Measurements from ENCODE around the gene YTHDC2. TPM values are rescaled to one million over a fixed set of nuclear protein-coding genes. Genes with fewer than 3 reads are reported as not detected.

The YTHDC2 gene
- total RNA-seq, 2 donors from 2014 or later = 21.9 to 27.4 TPM

DNA sequence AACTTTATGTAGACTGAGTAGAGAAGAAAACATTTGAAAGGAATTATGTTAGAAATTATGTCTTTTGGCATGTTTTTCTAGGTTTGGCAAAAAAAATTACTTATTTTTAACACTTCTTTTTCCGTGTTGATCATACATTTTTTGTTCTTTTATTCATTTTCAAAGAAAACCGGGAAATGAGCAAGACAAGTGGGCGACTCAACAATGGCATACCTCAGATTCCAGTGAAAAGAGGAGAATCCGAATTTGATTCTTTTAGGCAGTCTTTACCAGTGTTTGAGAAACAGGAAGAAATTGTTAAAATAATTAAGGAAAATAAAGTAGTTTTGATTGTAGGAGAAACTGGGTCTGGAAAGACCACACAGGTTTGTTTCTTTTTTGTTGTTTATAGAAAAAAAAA, 12.9 kb downstream of the YTHDC2 start:
- H3K27me3 Mint-ChIP-seq (ENCODE audit: low read depth) = no peaks in the 10 kb centered on the region
- H3K9me3 Mint-ChIP-seq = peaks cover 3% of the 10 kb centered on the region in 2 donors
- H3K36me3 Mint-ChIP-seq (ENCODE audit: insufficient read depth in 2 of 2) = peaks cover 8 to 11% of the 10 kb centered on the region in 2 donors
- H3K27ac Mint-ChIP-seq = no peak overlapping the region
- ATAC-seq (replicated peaks in 1 of 2) = no peak
- peaks cover 31% of the 10 kb centered on the region for H3K4me1 Mint-ChIP-seq (ENCODE audit: low read depth)
- H3K4me3 Mint-ChIP-seq = no peak overlapping the region
- DNase-seq = no peak

DNA sequence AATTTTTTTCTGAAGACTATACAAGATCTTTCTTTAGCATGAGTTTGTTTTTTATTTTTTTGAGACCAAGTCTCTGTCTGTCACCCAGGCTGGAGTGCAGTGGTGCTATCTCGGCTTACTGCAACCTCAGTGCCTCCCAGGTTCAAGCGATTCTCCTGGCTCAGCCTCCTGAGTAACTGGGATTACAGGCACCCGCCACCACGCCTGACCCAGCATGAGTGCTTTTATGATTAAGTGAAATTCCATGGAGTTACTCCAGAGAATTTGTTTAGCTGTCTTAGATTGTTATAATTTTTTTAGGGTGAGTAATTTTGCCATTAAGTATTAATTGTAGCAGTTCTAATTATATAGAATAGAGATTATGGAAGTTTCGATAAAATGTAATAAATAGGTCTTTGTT, 14.3 kb downstream of the YTHDC2 start:
- peaks cover 3% of the 10 kb centered on the region in 2 donors for H3K9me3 Mint-ChIP-seq
- ATAC-seq (replicated peaks in 1 of 2) = no peak
- H3K27me3 Mint-ChIP-seq (ENCODE audit: low read depth) = no peaks in the 10 kb centered on the region
- no peak overlapping the region for H3K27ac Mint-ChIP-seq
- peaks cover 8 to 19% of the 10 kb centered on the region in 2 donors for H3K36me3 Mint-ChIP-seq (ENCODE audit: insufficient read depth in 2 of 2)
- no peak for DNase-seq
- no peak overlapping the region for H3K4me3 Mint-ChIP-seq
- peaks cover 22% of the 10 kb centered on the region for H3K4me1 Mint-ChIP-seq (ENCODE audit: low read depth)

DNA sequence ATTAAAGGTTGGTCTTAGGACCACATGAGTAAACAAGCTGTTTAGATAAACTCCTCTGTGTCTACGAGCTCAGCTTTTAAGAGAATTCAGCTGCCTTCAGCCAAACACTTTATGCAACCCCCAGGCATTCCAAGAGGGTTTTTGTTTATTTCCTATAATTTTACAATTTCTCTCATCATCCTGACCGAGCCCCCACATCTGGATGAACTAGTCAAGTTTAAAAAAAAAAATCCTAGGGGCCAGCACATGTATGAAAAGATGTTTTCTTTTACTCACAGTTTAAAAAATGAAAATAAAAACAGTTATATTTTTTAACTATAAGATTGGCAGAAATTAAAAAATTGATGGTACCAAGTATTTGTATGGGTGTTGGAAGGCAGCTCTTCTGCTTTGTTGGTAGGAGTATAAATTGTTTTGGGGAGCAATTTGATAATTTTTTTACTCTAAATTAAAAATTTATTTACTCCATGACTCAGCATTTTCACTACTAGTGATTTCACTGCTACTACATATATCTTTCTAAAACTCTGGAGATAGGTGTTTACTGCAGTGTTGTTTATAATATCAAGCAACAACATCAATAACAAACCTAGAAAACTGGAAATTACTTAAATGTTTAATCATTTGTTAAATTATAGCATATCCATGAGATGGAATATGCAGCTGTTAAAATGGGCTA, 18.1 kb downstream of the YTHDC2 start:
- Mint-ChIP-seq H3K27me3 (ENCODE audit: low read depth) (no peaks in the 10 kb centered on the region), H3K9me3 (peaks cover 3% of the 10 kb centered on the region in 2 donors)

DNA sequence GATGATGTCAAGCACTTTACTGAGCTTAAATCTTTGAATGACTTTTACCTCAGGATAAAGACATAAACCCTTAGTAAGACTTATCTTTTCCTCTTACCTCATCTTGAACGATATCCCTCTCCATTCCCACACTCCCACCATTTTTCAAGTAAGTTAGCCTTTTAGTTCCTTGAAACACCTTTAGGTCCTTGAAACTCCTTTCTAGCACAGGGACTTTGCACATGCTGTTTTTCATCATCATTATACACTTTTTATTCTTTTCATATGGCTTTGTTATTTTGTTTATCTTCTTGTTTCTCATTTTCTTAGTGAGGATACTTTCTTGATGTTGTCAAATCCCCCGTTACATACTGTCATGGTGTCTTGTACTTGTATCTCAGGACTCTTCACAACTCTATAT, 24.8 kb downstream of the YTHDC2 start:
- DNase-seq = no peak

More for the DNA sequence above, 18.1 kb downstream of the YTHDC2 start:
- no peak overlapping the region for H3K4me3 Mint-ChIP-seq
- no peaks in the 10 kb centered on the region for H3K4me1 Mint-ChIP-seq (ENCODE audit: low read depth)
- peaks cover 8 to 26% of the 10 kb centered on the region in 2 donors for H3K36me3 Mint-ChIP-seq (ENCODE audit: insufficient read depth in 2 of 2)
- ATAC-seq (replicated peaks in 1 of 2) = no peak
- DNase-seq = no peak
- H3K27ac Mint-ChIP-seq = no peak overlapping the region

DNA sequence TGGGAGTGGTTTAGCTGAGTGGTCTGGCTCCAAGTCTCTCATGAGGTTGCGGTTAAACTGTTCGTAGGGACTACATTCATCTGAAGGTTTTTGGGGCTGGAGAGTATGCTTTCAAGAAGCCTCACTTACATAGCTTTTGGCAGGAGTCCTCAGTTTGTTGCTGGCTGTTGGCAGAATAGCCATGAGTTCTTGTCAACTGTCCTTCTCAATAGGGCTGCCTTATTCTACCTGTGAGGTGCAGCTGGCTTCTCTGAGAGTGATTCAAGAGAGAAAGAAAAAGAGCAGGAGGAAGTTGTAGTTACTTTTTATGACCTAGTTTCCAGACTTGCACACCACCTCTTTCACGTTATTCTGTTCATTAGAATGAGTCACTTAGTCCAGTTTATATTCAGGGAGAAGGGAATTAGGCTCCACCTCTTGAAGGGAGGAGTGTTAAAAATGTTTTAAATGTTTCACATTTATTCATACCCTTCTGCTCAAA, 33.2 kb downstream of the YTHDC2 start:
- H3K27ac Mint-ChIP-seq = peak overlapping the region; percentile 78
- H3K27me3 Mint-ChIP-seq (ENCODE audit: low read depth) = no peaks in the 10 kb centered on the region
- no peak for ATAC-seq (replicated peaks in 1 of 2)
- H3K4me3 Mint-ChIP-seq = no peak overlapping the region
- peaks cover 9% of the 10 kb centered on the region for H3K4me1 Mint-ChIP-seq (ENCODE audit: low read depth)
- H3K9me3 Mint-ChIP-seq = no peaks in the 10 kb centered on the region
- peaks cover 15 to 27% of the 10 kb centered on the region in 2 donors for H3K36me3 Mint-ChIP-seq (ENCODE audit: insufficient read depth in 2 of 2)
- no peak for DNase-seq

More for the DNA sequence above, 24.8 kb downstream of the YTHDC2 start:
- Mint-ChIP-seq H3K9me3 (no peaks in the 10 kb centered on the region), H3K36me3 (ENCODE audit: insufficient read depth in 2 of 2) (peaks cover 7 to 16% of the 10 kb centered on the region in 2 donors), H3K4me1 (ENCODE audit: low read depth) (no peaks in the 10 kb centered on the region), H3K27me3 (ENCODE audit: low read depth) (no peaks in the 10 kb centered on the region), H3K4me3 (no peak overlapping the region), H3K27ac (no peak overlapping the region)
- no peak for ATAC-seq (replicated peaks in 1 of 2)

DNA sequence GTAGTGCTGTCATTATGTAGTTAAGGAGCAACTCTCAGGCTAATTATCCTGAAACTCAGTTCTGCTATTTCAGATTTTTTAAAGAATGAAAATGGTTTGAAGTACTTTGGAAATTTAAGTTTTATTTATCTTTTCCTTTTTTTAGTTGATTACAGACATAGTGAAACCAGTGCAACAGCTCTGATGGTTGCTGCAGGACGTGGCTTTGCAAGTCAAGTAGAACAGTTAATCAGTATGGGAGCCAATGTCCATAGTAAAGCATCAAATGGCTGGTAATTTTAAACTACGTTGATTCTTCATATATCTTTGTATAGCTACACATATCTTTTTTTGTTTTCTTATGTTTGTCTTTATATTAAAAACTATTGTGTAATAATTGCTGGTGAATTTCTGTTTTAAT, 34.9 kb downstream of the YTHDC2 start:
- H3K27ac Mint-ChIP-seq = no peak overlapping the region
- no peak for DNase-seq
- H3K27me3 Mint-ChIP-seq (ENCODE audit: low read depth) = no peaks in the 10 kb centered on the region
- H3K4me3 Mint-ChIP-seq = no peak overlapping the region
- ATAC-seq (replicated peaks in 1 of 2) = no peak
- H3K36me3 Mint-ChIP-seq (ENCODE audit: insufficient read depth in 2 of 2) = peaks cover 13 to 24% of the 10 kb centered on the region in 2 donors
- no peaks in the 10 kb centered on the region for H3K9me3 Mint-ChIP-seq
- peaks cover 9% of the 10 kb centered on the region for H3K4me1 Mint-ChIP-seq (ENCODE audit: low read depth)

DNA sequence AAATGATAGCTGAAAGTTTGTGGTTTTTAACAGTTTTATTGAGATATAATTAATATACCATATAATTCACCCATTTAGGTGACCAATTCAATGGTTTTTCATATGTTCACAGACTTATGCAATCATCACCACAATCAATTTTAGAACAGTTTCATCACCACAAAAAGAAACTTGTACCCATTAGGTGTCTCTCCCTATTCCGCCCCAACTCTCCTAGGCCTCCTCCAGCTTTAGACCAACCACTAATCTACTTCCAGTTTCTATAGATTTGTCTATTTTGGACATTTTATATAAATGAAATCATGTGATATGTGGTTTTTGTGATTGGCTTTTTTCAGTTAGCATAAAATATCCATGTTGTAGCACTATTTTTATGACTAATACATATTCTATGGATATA, 38.6 kb downstream of the YTHDC2 start:
- Mint-ChIP-seq H3K36me3 (ENCODE audit: insufficient read depth in 2 of 2) (peaks cover 4 to 15% of the 10 kb centered on the region in 2 donors), H3K4me1 (ENCODE audit: low read depth) (no peaks in the 10 kb centered on the region), H3K4me3 (no peak overlapping the region), H3K27me3 (ENCODE audit: low read depth) (no peaks in the 10 kb centered on the region), H3K9me3 (no peaks in the 10 kb centered on the region), H3K27ac (no peak overlapping the region)
- ATAC-seq (replicated peaks in 1 of 2) (no peak), DNase-seq (no peak)

DNA sequence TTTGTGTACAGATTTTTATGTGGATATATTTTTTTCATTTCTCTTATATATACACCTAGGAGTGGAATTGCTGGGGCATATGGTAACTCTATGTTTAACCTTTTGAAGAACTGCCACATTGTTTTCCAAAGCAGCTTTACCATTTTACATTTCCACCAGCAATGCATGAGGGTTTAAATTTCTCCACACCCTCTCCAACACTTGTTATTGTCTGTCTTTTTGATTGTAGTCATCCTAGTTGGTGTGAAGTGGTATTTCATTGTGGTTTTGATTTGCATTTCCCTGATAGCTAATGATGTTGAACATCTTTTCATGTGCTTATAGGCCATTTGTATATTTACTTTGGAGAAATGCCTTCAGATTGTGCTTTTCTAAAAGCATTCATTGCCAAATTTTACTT, 39.1 kb downstream of the YTHDC2 start:
- Mint-ChIP-seq H3K36me3 (ENCODE audit: insufficient read depth in 2 of 2) (peaks cover 2 to 13% of the 10 kb centered on the region in 2 donors), H3K4me1 (ENCODE audit: low read depth) (peaks cover 4% of the 10 kb centered on the region), H3K27ac (no peak overlapping the region), H3K27me3 (ENCODE audit: low read depth) (no peaks in the 10 kb centered on the region), H3K4me3 (no peak overlapping the region), H3K9me3 (no peaks in the 10 kb centered on the region)
- ATAC-seq (replicated peaks in 1 of 2) = no peak
- no peak for DNase-seq

DNA sequence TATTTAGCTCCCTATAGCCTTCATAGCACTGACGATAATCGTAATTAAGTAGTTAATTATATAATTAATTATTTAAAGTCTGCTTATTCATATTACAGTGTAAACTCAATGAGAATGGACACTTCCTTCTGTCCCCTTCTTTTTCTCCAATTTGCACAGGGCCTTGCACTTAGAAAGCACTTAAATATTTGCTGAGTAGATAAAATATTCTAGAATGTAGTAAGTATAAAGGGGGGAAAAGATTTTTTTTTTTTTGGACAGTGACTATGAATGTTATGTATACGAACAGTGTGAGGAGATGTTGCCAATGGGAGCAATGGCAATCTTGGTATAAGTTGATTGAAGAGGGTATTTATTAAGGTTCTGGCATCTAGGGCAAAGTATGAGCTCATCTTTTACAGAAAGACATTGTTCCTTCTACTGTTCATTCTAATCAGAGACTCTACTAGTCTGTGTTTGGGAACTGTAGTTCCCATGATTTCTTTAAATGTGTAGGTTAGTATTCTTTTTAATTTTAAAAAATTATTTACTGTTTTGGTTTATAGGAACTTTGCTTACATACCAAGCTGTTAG, 49.4 kb downstream of the YTHDC2 start:
- H3K36me3 Mint-ChIP-seq (ENCODE audit: insufficient read depth in 2 of 2) = peaks cover 2 to 13% of the 10 kb centered on the region in 2 donors
- H3K27ac Mint-ChIP-seq = no peak overlapping the region
- no peak for ATAC-seq (replicated peaks in 1 of 2)

DNA sequence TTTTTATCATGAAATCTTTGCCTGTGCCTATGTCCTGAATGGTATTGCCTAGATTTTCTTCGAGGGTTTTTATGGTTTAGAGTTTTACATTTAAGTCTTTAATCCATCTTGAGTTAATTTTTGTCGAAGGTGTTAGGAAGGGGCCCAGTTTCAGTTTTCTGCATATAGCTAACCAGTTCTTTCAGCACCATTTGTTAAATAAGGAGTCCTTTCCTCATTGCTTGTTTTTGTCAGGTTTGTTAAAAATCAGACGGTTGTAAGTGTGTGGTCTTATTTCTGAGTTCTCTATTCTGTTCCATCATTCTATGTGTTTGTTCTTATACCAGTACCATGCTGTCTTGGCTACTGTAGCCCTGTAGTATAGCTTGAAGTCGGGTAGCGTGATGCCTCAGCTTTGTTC, 55.9 kb downstream of the YTHDC2 start:
- Mint-ChIP-seq H3K27ac (no peak overlapping the region), H3K36me3 (ENCODE audit: insufficient read depth in 2 of 2) (peaks cover 32 to 48% of the 10 kb centered on the region in 2 donors), H3K4me1 (ENCODE audit: low read depth) (no peaks in the 10 kb centered on the region), H3K4me3 (no peak overlapping the region), H3K27me3 (ENCODE audit: low read depth) (no peaks in the 10 kb centered on the region), H3K9me3 (peaks cover 3% of the 10 kb centered on the region in 2 donors)
- no peak for ATAC-seq (replicated peaks in 1 of 2)
- DNase-seq = no peak

More for the DNA sequence above, 49.4 kb downstream of the YTHDC2 start:
- no peaks in the 10 kb centered on the region for H3K4me1 Mint-ChIP-seq (ENCODE audit: low read depth)
- no peak for DNase-seq
- no peaks in the 10 kb centered on the region for H3K9me3 Mint-ChIP-seq
- H3K4me3 Mint-ChIP-seq = no peak overlapping the region
- H3K27me3 Mint-ChIP-seq (ENCODE audit: low read depth) = no peaks in the 10 kb centered on the region

DNA sequence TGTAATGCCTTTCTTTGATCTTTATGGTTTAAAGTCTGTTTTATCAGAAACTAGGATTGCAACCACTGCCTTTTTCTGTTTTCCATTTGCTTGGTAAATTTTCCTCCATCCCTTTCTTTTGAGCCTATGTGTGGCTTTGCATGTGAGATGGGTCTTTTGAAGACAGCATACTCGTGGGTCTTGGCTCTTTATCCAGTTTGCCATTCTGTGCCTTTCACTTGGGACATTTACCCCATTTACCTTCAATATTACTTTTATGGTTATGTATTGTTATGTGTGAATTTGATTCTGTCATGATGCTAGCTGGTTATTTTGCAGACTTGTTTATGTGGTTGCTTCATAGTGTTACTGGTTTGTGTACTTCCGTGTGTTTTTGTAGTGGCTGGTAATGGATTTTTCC, 59.2 kb downstream of the YTHDC2 start:
- Mint-ChIP-seq H3K4me3 (no peak overlapping the region), H3K27ac (no peak overlapping the region), H3K27me3 (ENCODE audit: low read depth) (no peaks in the 10 kb centered on the region), H3K9me3 (peaks cover 3% of the 10 kb centered on the region in 2 donors), H3K36me3 (ENCODE audit: insufficient read depth in 2 of 2) (peaks cover 32 to 44% of the 10 kb centered on the region in 2 donors), H3K4me1 (ENCODE audit: low read depth) (no peaks in the 10 kb centered on the region)
- no peak for DNase-seq
- ATAC-seq (replicated peaks in 1 of 2) = no peak

DNA sequence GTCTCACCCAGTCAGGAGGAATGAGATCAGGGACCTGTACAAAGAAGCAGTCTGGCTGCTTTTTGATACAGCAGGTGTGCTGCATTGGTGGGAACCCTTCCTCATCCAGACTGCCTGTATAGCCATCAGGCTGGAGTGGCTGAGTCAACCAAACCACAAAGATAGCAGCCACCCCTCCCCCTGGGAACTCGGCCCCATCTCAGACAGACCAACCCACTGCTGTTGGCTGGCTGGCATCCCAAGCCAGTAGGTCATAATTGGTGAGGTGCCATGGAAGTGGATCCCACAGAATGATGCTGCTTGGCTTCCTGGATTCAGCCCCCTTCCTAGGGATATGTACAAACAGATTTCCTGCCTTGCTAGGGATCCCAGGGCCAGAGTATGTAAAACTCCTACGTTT, 60.9 kb downstream of the YTHDC2 start:
- ATAC-seq (replicated peaks in 1 of 2) = no peak
- no peak for DNase-seq

DNA sequence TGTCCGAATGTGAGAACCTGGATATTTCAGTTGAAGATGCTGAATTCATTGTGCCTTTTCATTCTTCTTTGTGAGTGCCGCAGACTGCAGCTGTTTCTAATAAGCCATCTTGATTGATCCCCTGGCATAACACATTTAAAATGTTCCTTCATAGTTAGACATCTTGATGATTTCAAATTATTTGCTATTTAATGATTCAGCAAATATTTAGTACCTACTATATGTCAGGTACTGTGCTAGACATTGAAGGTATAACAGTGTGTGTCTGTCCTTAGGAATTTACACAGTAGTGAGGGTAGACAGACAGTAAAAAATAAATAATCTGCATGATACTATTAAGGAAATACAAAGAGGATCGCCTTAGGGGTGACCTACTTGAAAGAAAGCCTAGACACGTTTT, 61.6 kb downstream of the YTHDC2 start:
- ATAC-seq (replicated peaks in 1 of 2) (no peak), DNase-seq (no peak)
- peaks cover 26 to 33% of the 10 kb centered on the region in 2 donors for H3K36me3 Mint-ChIP-seq (ENCODE audit: insufficient read depth in 2 of 2)
- no peaks in the 10 kb centered on the region for H3K27me3 Mint-ChIP-seq (ENCODE audit: low read depth)
- no peak overlapping the region for H3K4me3 Mint-ChIP-seq
- no peak overlapping the region for H3K27ac Mint-ChIP-seq
- peaks cover 3% of the 10 kb centered on the region in 2 donors for H3K9me3 Mint-ChIP-seq
- no peaks in the 10 kb centered on the region for H3K4me1 Mint-ChIP-seq (ENCODE audit: low read depth)

More for the DNA sequence above, 60.9 kb downstream of the YTHDC2 start:
- H3K27ac Mint-ChIP-seq = no peak overlapping the region
- no peaks in the 10 kb centered on the region for H3K27me3 Mint-ChIP-seq (ENCODE audit: low read depth)
- H3K36me3 Mint-ChIP-seq (ENCODE audit: insufficient read depth in 2 of 2) = peaks cover 28 to 37% of the 10 kb centered on the region in 2 donors
- peaks cover 3% of the 10 kb centered on the region in 2 donors for H3K9me3 Mint-ChIP-seq
- H3K4me3 Mint-ChIP-seq = no peak overlapping the region
- H3K4me1 Mint-ChIP-seq (ENCODE audit: low read depth) = no peaks in the 10 kb centered on the region
